ES-I3 (cell line): ENCODE measurements around the gene C19orf38.

Source experiments
- H3K36me3 ChIP-seq: 2 replicates; pipeline ENCODE4 v1.6.1; 2013; ENCODE audit warnings: mild to moderate bottlenecking, low read length, control low read depth, moderate library complexity; ENCODE audit not compliant: insufficient read depth
- H3K4me1 ChIP-seq: 2 replicates; pipeline ENCODE4 v1.6.1; 2013; ENCODE audit warnings: mild to moderate bottlenecking, control low read depth, low read length; ENCODE audit not compliant: insufficient read depth
- H3K9ac ChIP-seq: 2 replicates; pipeline ENCODE4 v1.6.1; 2013; ENCODE audit warnings: low read depth, mild to moderate bottlenecking, low read length, moderate library complexity
- H3K9me3 ChIP-seq: 2 replicates; pipeline ENCODE4 v1.6.1; 2013; ENCODE audit warnings: mild to moderate bottlenecking, low read length, moderate library complexity; ENCODE audit not compliant: control insufficient read depth, insufficient read depth

Gene C19orf38

DNA sequence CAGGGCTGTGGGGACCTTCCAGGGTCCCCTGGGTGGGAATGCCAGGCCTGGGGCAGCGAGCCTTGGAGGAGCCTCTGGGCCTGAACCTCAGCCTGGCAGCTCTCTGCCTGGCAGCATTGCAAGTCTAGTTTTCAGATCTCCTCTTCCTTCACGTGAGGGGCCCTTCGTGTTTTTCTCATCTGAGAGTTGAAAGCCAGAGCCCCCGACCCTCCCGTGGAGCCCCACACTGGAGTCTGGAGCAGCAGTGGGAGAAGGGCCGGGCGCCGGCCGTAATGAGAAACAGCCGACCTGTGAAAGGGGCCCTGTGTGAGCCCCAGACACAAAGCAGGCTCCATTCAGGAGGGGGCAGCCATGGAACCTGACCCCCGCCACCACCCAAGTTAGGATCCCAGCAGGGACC, 31.5 kb upstream of the C19orf38 start:
- no peak overlapping the region for H3K9ac ChIP-seq
- H3K36me3 ChIP-seq, result peaks cover 4% of the 10 kb centered on the region; the same call in 1 of the 2 replicates
- no peaks in the 10 kb centered on the region for H3K9me3 ChIP-seq
- H3K4me1 ChIP-seq, result no peaks in the 10 kb centered on the region

DNA sequence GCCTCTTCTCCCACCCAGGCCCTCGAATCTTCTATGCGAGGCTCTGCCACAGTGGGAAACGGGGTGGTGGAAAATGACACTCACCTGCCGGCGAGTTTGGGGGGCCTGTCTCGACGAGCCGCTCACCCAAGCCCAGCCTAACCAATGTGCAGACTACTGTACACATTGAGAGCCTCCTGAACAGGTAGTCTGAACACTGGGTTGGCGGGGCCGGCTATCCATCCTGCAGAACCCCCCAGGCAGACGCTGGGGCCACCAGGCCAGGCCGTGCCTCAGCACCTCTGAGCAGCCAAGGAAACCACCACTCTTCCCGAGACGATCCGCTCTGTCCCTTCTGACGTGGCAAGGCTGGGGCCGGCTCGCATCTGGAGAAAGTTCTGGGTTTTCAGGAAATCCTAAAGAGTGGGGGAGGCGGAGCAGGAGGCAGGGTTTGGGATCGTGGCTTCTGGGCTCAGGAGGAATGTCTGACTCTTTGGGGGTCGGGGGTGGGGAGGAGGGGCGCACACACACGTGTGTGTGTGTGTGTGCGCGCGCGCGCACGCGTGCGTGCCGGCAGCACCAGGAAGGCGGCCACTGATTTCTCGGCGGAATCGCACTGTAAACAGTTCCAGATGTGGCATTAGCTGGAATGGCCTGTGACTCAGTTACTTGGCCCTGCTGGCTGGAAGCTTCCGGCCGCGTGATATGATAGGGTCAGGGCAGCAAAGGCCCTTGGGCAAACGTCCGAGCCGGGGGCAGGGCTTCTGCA, 30.8 kb upstream of the C19orf38 start:
- Histone ChIP-seq H3K9ac (no peak overlapping the region), H3K4me1 (no peaks in the 10 kb centered on the region), H3K36me3 (peaks cover 4% of the 10 kb centered on the region; the same call in 1 of the 2 replicates)

DNA sequence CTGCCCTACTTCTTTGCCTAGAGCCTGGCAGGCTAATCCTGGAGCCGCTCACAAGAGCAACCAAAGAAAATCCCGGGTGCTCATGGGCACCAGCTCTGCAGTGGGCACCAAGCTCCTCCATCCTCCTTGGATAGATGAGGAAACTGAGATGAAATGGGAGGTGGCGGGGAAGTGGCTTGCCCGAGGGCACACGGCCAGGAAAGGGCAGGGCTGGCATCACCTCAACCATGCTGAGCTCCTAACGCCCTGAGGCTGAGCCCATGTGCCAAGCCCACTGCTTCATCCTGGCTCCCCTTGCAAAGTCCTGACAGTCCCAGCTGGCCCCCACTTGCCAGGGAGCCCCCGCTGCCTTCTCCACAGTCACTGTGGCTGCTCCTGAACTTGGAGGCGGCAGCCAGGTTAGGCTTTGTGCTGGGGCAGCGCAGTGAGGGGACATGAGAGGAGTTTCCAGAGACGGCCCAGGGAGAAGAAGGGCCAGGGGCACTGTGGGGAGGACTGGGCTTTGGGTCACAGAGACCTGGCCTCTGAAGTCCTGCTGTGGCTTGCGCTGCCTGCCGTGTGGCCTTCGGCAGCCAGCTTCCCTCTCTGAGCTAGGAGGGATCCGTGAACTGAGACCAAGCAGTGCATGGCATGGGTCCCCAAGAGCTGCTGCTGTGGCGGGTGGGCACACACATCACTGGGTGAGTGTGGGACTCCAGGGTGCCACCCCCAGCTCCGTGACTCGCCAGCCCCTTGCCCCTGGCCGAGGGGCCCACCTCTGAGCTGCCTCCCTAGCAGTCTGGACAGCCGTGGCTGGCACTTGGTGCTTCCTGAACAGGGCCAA, 29.7 kb upstream of the C19orf38 start:
- Histone ChIP-seq H3K4me1 (no peaks in the 10 kb centered on the region), H3K36me3 (peaks cover 4% of the 10 kb centered on the region), H3K9me3 (no peaks in the 10 kb centered on the region), H3K9ac (no peak overlapping the region)

More for the DNA sequence above, 30.8 kb upstream of the C19orf38 start:
- no peaks in the 10 kb centered on the region for H3K9me3 ChIP-seq

DNA sequence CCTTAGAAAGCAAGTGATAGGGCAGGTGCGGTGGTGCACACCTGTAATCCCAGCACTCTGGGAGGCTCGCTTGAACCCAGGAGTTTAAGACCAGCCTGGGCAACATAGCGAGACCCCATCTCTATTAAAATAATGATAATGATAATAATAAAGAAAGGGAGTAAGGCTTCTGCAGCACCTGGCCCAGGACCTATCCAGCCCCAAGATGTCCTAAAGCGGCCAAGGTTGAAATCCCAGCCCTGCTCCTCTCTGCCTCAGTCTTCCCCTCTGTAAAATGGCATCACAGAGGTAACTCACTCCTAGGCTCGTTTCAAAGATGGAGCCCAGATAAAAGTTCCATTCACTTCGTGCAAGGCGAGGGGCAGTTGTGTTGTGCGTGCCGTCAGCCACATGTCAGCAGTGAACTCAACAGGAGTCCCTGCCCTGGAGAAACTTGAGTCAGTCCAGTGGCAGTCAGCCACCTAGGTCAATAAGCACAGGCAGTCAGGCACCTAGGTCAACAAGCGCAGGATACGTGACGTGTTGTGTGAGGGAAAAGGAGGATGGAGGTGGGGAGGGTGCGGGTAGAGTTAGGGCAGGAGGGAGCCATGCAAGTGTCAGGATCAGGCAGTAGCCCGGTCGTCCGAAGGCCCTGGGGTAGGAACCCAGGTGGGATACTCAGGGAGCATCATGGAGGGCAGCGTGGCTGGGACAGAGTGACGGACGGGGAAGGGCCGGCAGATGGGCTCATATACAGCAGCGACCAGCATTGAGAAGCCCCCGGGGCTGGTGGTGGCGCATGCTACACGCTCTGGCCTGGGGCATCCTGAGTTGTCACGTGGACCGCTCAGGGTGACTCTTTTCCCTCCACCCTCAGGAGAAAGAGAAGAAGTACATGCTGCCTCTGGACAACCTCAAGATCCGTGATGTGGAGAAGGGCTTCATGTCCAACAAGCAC, 28.8 kb upstream of the C19orf38 start:
- H3K4me1 ChIP-seq, result no peaks in the 10 kb centered on the region
- no peak overlapping the region for H3K9ac ChIP-seq
- no peaks in the 10 kb centered on the region for H3K9me3 ChIP-seq
- H3K36me3 ChIP-seq, result peaks cover 7% of the 10 kb centered on the region

DNA sequence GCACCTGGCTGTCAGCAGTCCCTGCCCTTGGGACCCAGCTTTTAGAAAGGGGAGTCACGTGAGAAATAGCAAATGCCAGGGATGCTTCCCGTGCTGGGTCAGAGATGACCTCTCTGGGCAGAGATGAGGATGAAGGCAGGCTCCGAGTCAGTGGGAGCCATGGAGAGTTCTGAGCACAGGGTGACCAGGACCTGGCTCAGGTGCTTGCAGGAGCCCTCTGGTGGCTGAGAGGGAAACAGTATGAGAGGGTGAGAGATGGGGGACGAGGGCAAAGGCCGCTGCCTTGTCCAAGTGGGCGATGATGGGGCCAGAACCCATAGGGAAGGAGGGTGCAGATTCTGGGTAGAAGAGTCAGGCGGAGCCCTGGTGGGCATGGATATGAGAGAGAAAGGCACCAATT, 28.0 kb upstream of the C19orf38 start:
- H3K9ac ChIP-seq, result no peak overlapping the region
- no peaks in the 10 kb centered on the region for H3K9me3 ChIP-seq
- peaks cover 4% of the 10 kb centered on the region for H3K36me3 ChIP-seq
- no peaks in the 10 kb centered on the region for H3K4me1 ChIP-seq

DNA sequence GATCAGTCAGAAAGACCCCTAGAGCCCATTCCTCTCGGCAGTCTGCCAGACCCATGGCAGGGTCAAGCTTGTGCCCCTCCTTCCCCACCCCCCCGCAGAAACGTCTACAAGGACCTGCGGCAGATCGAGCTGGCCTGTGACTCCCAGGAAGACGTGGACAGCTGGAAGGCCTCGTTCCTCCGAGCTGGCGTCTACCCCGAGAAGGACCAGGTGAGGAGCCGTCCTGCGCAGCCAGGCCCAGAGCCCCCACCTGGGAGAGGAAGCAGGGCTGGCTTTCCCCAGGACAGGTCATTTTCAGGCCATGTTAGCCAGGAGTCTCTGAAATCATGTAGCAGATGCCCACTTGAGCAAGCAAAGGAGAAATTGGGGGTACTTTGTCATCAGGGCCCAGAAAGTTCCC, 24.5 kb upstream of the C19orf38 start:
- no peak overlapping the region for H3K9ac ChIP-seq
- H3K36me3 ChIP-seq, result peaks cover 8% of the 10 kb centered on the region
- H3K4me1 ChIP-seq, result no peaks in the 10 kb centered on the region
- no peaks in the 10 kb centered on the region for H3K9me3 ChIP-seq

DNA sequence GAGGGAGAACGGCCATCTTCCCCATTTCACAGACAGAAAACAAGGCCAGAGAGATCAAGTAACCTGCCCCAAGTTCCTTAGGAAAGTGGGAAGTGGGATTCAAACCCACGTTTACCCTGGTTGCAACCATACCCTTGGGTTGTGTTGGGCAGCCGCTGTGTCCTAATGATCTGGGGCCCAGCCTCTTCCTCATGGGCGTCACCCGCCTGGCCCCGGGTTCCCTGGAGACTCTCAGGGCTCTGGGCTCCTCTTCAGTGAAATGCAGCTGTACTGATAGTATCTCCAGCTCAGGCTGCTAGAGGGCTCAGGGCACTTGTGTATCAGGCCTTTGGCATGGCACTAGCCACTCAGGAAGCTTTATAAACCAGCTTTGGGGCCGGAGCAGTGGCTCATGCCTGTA, 22.0 kb upstream of the C19orf38 start:
- no peaks in the 10 kb centered on the region for H3K9me3 ChIP-seq
- peaks cover 8% of the 10 kb centered on the region for H3K36me3 ChIP-seq
- H3K4me1 ChIP-seq, result no peaks in the 10 kb centered on the region
- no peak overlapping the region for H3K9ac ChIP-seq

DNA sequence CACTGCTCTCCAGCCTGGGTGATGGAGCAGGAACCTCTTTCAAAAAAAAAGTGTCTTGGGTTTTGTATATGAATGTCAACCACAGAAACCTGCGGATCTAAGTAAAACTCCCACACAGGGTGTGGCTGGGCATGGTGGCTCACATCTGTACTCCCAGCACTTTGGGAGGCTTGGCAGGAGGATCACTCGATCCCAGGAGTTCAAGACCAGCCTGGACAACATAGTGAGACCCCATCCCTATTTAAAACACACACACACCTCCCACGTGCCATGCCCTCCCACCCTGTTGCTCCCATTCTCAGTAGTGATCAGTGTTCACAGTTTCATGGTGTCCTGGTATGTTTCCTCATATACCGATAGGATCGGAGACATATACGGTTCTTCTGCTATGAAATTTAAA, 21.4 kb upstream of the C19orf38 start:
- H3K9me3 ChIP-seq, result no peaks in the 10 kb centered on the region
- H3K36me3 ChIP-seq, result peaks cover 8% of the 10 kb centered on the region

DNA sequence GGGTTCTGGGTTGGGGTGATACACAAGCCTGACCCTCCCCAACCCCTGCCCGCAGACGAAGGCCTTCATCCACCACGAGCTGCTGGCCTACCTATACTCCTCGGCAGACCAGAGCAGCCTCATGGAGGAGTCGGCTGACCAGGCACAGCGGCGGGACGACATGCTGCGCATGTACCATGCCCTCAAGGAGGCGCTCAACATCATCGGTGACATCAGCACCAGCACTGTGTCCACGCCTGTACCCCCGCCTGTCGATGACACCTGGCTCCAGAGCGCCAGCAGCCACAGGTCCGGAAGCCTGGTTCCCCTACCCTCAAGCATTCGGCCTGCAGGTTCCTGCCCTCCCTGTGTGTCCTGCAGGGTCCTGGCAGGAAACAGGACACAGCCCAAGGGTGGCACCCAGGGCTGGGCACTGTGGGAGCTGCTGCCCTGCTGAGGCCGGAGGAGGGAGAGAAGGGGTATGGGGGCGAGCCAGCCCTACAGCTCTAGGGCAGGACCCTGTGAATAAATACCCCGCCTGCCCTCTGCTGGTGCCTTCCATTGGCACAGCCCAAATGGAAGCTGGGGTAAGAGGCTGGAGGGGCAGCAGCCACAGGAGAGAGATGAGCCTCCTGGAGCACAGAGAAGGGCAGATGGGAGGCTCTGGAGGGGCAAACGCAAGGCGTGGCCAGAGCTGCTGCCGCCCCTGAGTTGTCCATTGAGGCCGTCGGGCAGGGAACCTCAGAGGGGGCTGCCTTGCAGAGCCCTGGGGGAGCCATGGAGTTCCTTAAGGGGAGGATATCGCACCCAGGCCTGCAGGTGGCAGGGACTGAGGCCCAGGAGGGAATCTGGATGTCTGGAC, 19.0 kb upstream of the C19orf38 start:
- Histone ChIP-seq H3K9me3 (no peaks in the 10 kb centered on the region), H3K4me1 (no peaks in the 10 kb centered on the region), H3K9ac (no peak overlapping the region), H3K36me3 (peaks cover 5% of the 10 kb centered on the region; the same call in 1 of the 2 replicates)

More for the DNA sequence above, 21.4 kb upstream of the C19orf38 start:
- no peak overlapping the region for H3K9ac ChIP-seq
- H3K4me1 ChIP-seq, result no peaks in the 10 kb centered on the region

DNA sequence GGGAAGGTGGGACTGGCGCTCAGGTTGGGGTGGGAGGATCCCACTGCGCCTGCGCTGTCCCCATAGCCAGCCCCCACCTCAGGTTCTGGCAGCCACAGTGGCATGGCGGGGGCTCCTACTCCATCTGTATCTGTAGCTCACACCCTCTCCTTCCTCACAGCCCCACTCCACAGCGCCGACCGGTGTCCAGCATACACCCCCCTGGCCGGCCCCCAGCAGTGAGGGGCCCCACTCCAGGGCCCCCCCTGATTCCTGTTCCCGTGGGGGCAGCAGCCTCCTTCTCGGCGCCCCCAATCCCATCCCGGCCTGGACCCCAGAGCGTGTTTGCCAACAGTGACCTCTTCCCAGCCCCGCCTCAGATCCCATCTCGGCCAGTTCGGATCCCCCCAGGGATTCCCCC, 18.2 kb upstream of the C19orf38 start:
- Histone ChIP-seq H3K4me1 (no peaks in the 10 kb centered on the region), H3K9me3 (no peaks in the 10 kb centered on the region), H3K36me3 (0 out of 2 replicates have a peak, but pooled peaks cover 5% of the 10 kb centered on the region), H3K9ac (no peak overlapping the region)

DNA sequence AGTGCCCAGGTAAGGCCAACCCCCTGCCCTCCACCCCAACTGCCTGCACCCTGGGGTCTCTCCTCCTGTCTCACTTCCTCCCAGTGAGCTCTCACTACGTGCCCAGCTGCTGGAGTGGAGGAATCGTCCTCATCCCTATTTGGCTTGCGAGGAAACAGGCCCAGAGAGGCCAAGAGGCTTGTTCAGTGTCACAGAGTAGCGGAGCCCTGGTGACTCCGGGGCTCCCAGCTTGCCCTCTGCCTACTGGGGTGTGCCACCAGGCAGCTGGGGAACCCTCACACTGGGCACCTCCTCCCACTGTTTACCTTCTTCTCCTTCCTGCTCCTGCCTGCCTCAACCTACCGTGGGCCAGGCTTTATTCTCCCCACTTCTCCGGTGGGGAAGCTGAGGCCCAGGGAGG, 17.8 kb upstream of the C19orf38 start:
- Histone ChIP-seq H3K9me3 (no peaks in the 10 kb centered on the region), H3K9ac (no peak overlapping the region), H3K36me3 (0 out of 2 replicates have a peak, but pooled peaks cover 5% of the 10 kb centered on the region), H3K4me1 (no peaks in the 10 kb centered on the region)

DNA sequence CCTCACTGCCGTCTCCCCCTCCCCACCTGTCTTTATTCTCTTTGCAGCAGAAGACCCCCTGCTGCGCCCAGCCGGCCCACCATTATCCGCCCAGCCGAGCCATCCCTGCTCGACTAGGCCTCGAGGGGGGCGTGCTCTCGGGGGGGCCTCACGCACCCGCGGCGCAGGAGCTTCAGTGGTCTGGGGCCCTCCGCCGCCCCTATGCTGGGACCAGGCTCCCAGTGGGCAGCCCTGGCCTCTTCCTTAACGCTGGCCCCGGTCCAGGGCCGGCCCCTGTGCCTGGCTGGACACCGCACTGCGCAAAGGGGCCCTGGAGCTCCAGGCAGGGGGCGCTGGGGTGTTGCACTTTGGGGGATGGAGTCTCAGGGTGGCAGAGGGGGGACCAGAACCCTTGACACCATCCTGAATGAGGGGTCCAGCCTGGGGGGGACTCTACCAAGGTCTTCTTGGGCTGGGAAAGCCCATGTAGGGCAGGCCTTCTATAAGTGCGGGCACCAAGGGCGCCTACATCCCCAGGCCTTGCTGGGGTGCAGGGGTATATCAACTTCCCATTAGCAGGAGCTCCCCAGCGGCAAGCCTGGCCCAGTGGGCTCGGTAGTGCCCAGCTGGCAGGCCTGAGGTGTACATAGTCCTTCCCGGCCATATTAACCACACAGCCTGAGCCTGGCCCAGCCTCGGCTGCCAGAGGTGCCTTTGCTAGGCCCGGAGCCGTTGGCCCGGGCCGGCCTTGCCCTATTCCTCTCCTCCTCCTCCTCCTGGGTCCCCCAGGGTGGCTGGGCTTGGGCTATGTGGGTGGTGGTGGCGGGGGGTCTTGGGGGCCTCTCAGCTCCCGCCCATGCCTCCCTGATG, 17.1 kb upstream of the C19orf38 start:
- Histone ChIP-seq H3K9me3 (no peaks in the 10 kb centered on the region), H3K4me1 (no peaks in the 10 kb centered on the region), H3K36me3 (no peaks in the 10 kb centered on the region), H3K9ac (no peak overlapping the region)
